Measurements from ENCODE around the gene ERCC5.
A peak's percentile ranks its signal among the peaks of the same experiment; 100 is the strongest.

ERCC5 gene

GRCh38 chr13:102845630-102846260, at the start of gene ERCC5:
Gene ERCC5, plus strand, starts transcription at chr13:102846032. Its CDS starts 235 bp downstream, at chr13:102846267.
- peak; percentile 96 for DNase-seq (ENCODE audit: low spot score)

GRCh38 chr13:102798581-102799425, 47.0 kb upstream of the ERCC5 start, which contains the start of the genes BIVM and POGLUT2:
Gene BIVM, plus strand, starts transcription at chr13:102799119. Its CDS starts 8,149 bp downstream, at chr13:102807268.
Gene POGLUT2, minus strand, starts transcription at chr13:102798976. Its CDS starts 306 bp downstream, at chr13:102798670.
- DNase-seq (ENCODE audit: low spot score) = no peak

- no peak for DNase-seq (ENCODE audit: low spot score)
Observed at GRCh38 chr13:102799426-102800144, 46.2 kb upstream of the ERCC5 start.

- DNase-seq (ENCODE audit: low spot score) = peak; percentile 63
Observed at GRCh38 chr13:102800145-102801041, 45.4 kb upstream of the ERCC5 start.

- DNase-seq (ENCODE audit: low spot score) = no peak
Observed at GRCh38 chr13:102805680-102806079, 40.2 kb upstream of the ERCC5 start.

- DNase-seq (ENCODE audit: low spot score) = no peak
Observed at GRCh38 chr13:102807699-102808098, 38.1 kb upstream of the ERCC5 start.

- DNase-seq (ENCODE audit: low spot score) = no peak
Observed at GRCh38 chr13:102812611-102813287, 33.1 kb upstream of the ERCC5 start.

GRCh38 chr13:102814025-102814607, 31.7 kb upstream of the ERCC5 start:
- no peak for DNase-seq (ENCODE audit: low spot score)

- no peak for DNase-seq (ENCODE audit: low spot score)
Observed at GRCh38 chr13:102814793-102815192, 31.0 kb upstream of the ERCC5 start.

- DNase-seq (ENCODE audit: low spot score) = no peak
Observed at GRCh38 chr13:102815788-102816187, 30.0 kb upstream of the ERCC5 start.

GRCh38 chr13:102816708-102817107, 29.1 kb upstream of the ERCC5 start:
- no peak for DNase-seq (ENCODE audit: low spot score)

- no peak for DNase-seq (ENCODE audit: low spot score)
Observed at GRCh38 chr13:102817241-102817640, 28.6 kb upstream of the ERCC5 start.

- no peak for DNase-seq (ENCODE audit: low spot score)
Observed at GRCh38 chr13:102817907-102818306, 27.9 kb upstream of the ERCC5 start.

- DNase-seq (ENCODE audit: low spot score) = no peak
Observed at GRCh38 chr13:102825400-102825799, 20.4 kb upstream of the ERCC5 start.

- no peak for DNase-seq (ENCODE audit: low spot score)
Observed at GRCh38 chr13:102825921-102826706, 19.7 kb upstream of the ERCC5 start.

GRCh38 chr13:102830646-102831045, 15.2 kb upstream of the ERCC5 start:
- no peak for DNase-seq (ENCODE audit: low spot score)

GRCh38 chr13:102836471-102836870, 9.4 kb upstream of the ERCC5 start:
- no peak for DNase-seq (ENCODE audit: low spot score)

- DNase-seq (ENCODE audit: low spot score) = no peak
Observed at GRCh38 chr13:102838273-102838672, 7.6 kb upstream of the ERCC5 start.

GRCh38 chr13:102838982-102839381, 6.8 kb upstream of the ERCC5 start:
- DNase-seq (ENCODE audit: low spot score) = no peak

GRCh38 chr13:102839462-102839861, 6.4 kb upstream of the ERCC5 start:
- DNase-seq (ENCODE audit: low spot score) = no peak
